HepG2 (cell line): Measurements from ENCODE around the gene KITLG. TPM values are rescaled to one million over a fixed set of nuclear protein-coding genes. Genes with fewer than 3 reads are reported as not detected.

ENCODE experiments used
- ATAC-seq: fragments of 200-7000 bp; cut with Tn5 transposase; 3 replicates; pipeline ENCODE4 v1.9.1; 2020; ENCODE audit warnings: mild to moderate bottlenecking, moderate library complexity
- BruUV-seq: library from RNA; stranded (reverse); fragments of 400-500 nt; replicated peaks from 2 replicates; lab custom pipeline; 2021; lab: Mats Ljungman, UMichigan
- CTCF ChIA-PET: fragments of 300-600 bp; formaldehyde crosslinking; extraction: SDS; loops from one replicate; lab custom pipeline; 2021; ENCODE audit warnings: low total read pairs, inconsistent platforms, low intra/inter-chr PET ratio; lab: Yijun Ruan, JAX
- POLR2A ChIA-PET: fragments of 350-600 bp; sonication (Branson Sonifier 250); formaldehyde crosslinking; loops from one replicate; lab custom pipeline; 2020; ENCODE audit warnings: antibody characterized with exemption, inconsistent platforms; lab: Yijun Ruan, JAX
- DNase-seq: peaks from one replicate; pipeline ENCODE4 v3.0.0-alpha.2; 2015; ENCODE audit warnings: low spot score
- FAIRE-seq: peaks from 3 replicates; lab custom pipeline; 2011; peaks lifted over from hg19 to GRCh38; lab: Jason Lieb, UNC
- H2AFZ ChIP-seq: one replicate; pipeline ENCODE4 v1.6.1; 2011; ENCODE audit warnings: low read length, inconsistent platforms
- H3K27ac ChIP-seq: fragments of 300-600 bp; 3 replicates; pipeline ENCODE4 v1.8.0; 2011; ENCODE audit warnings: mixed run types, mild to moderate bottlenecking, mixed read lengths, low read length, inconsistent platforms; ENCODE audit not compliant: insufficient read depth; ENCODE audit errors: extremely low read length
- H3K27me3 ChIP-seq, 2 experiments: fragments of 200-600 bp in 1 of 2; 2 replicates in 1 of 2; 3 replicates in 1 of 2; pipeline versions ENCODE4 v1.6.0 to v1.8.0; 2011; ENCODE audit warnings: low read length in 2 of 2, mild to moderate bottlenecking in 2 of 2, moderate library complexity in 2 of 2, inconsistent platforms in 1 of 2; ENCODE audit not compliant: insufficient read depth in 2 of 2, control insufficient read depth in 1 of 2
- H3K36me3 ChIP-seq, 2 experiments: fragments of 200-600 bp in 1 of 2; replicated peaks in 1 of 2; 2 replicates in 1 of 2; 3 replicates in 1 of 2; pipeline versions ENCODE4 v1.5.1 to v1.8.0; 2011; ENCODE audit warnings: low read length in 2 of 2, inconsistent platforms in 1 of 2; ENCODE audit not compliant: insufficient read depth in 2 of 2, control insufficient read depth in 1 of 2
- H3K4me1 ChIP-seq: 2 replicates; pipeline ENCODE4 v1.5.1; 2012; ENCODE audit warnings: low read length, inconsistent platforms; ENCODE audit not compliant: insufficient read depth
- H3K4me2 ChIP-seq: 2 replicates; pipeline ENCODE4 v1.6.0; 2011; ENCODE audit warnings: low read depth, low read length, inconsistent platforms
- H3K4me3 ChIP-seq, 3 experiments: fragments of 200-600 bp in 1 of 3; sonication (generic), shearing (Covaris generic) in 1 of 3; replicated peaks in 1 of 3; 2 replicates each; pipeline ENCODE4 v1.5.1; 2011 to 2016; ENCODE audit warnings: low read length in 3 of 3, inconsistent platforms in 2 of 3, low read depth in 2 of 3, mild to moderate bottlenecking in 2 of 3, control low read depth in 1 of 3, mixed read lengths in 1 of 3; ENCODE audit not compliant: insufficient read depth in 1 of 3
- H3K79me2 ChIP-seq: one replicate; pipeline ENCODE4 v1.6.1; 2011; ENCODE audit warnings: low read length, inconsistent platforms; ENCODE audit not compliant: insufficient read depth
- H3K9ac ChIP-seq: 2 replicates; pipeline ENCODE4 v1.6.0; 2011; ENCODE audit warnings: mild to moderate bottlenecking, low read depth, low read length, inconsistent platforms; ENCODE audit not compliant: insufficient read depth
- H3K9me3 ChIP-seq: 2 replicates; pipeline ENCODE4 v1.5.1; 2012; ENCODE audit warnings: mild to moderate bottlenecking, low read length
- H4K20me1 ChIP-seq: 2 replicates; pipeline ENCODE4 v1.6.0; 2011; ENCODE audit warnings: inconsistent platforms, mild to moderate bottlenecking, low read length, moderate library complexity; ENCODE audit not compliant: insufficient read depth
- FOXC1 ChIP-seq: sonication (generic); formaldehyde crosslinking; IDR thresholded peaks from 2 replicates; pipeline ENCODE4 v1.8.0; 2022; ENCODE audit warnings: mild to moderate bottlenecking, missing genetic modification reagents, borderline replicate concordance
- ISL2 ChIP-seq: sonication (generic); formaldehyde crosslinking; IDR thresholded peaks from 2 replicates; pipeline ENCODE4 v1.5.0; 2020; ENCODE audit warnings: missing genetic modification reagents
- LRRFIP1 ChIP-seq: sonication (generic); formaldehyde crosslinking; conservative IDR thresholded peaks from 2 replicates; pipeline ENCODE4 v1.4.0; 2020; ENCODE audit warnings: missing genetic modification reagents
- MTF2 ChIP-seq: sonication (generic); formaldehyde crosslinking; IDR thresholded peaks from 2 replicates; pipeline ENCODE4 v1.5.0; 2020; ENCODE audit warnings: missing genetic modification reagents, borderline replicate concordance
- NFE2L2 ChIP-seq: fragments of 150-350 bp; IDR thresholded peaks from 2 replicates; pipeline ENCODE4 v1.6.1; 2014; ENCODE audit warnings: low read length
- SMAD3 ChIP-seq: sonication (generic); formaldehyde crosslinking; IDR thresholded peaks from 2 replicates; pipeline ENCODE4 v1.4.0; 2020; ENCODE audit warnings: missing genetic modification reagents
- ZFX ChIP-seq: sonication (generic); formaldehyde crosslinking; IDR thresholded peaks from 2 replicates; pipeline ENCODE4 v1.4.0; 2020; ENCODE audit warnings: mild to moderate bottlenecking, low read depth, missing genetic modification reagents, moderate library complexity
- ZNF143 ChIP-seq: sonication (generic); formaldehyde crosslinking; IDR thresholded peaks from 2 replicates; pipeline ENCODE4 v1.4.0; 2020; ENCODE audit warnings: missing genetic modification reagents
- ZNF296 ChIP-seq: sonication (generic); formaldehyde crosslinking; conservative IDR thresholded peaks from 2 replicates; pipeline ENCODE4 v1.5.0; 2020; ENCODE audit warnings: mild to moderate bottlenecking, missing genetic modification reagents
- ZNF589 ChIP-seq: sonication (generic); formaldehyde crosslinking; conservative IDR thresholded peaks from 2 replicates; pipeline ENCODE4 v1.8.0; 2022; ENCODE audit warnings: mild to moderate bottlenecking, moderate library complexity, missing genetic modification reagents
- ZNF703 ChIP-seq: sonication (generic); formaldehyde crosslinking; IDR thresholded peaks from 2 replicates; pipeline ENCODE4 v1.5.1; 2020; ENCODE audit warnings: missing genetic modification reagents, mild to moderate bottlenecking, moderate library complexity, borderline replicate concordance
- ZNF788 ChIP-seq: sonication (generic); formaldehyde crosslinking; IDR thresholded peaks from 2 replicates; pipeline ENCODE4 v1.5.0; 2020; ENCODE audit warnings: mild to moderate bottlenecking, missing genetic modification reagents, borderline replicate concordance
- ZSCAN21 ChIP-seq: sonication (generic); formaldehyde crosslinking; IDR thresholded peaks from 2 replicates; pipeline ENCODE4 v1.8.0; 2022; ENCODE audit warnings: mild to moderate bottlenecking, missing genetic modification reagents, moderate library complexity, borderline replicate concordance
- WGBS: methylation state at CpG from one replicate; pipeline ENCODE4 v1.1.6; 2017; ENCODE audit warnings: low lambda C conversion rate; 5-methylcytosine and 5-hydroxymethylcytosine counted together
- in situ Hi-C: cut with HindIII; loops from 2 replicates; pipeline ENCODE4 v1.10.0; 2017; ENCODE audit warnings: low pct_unique_long_range_greater_than_20kb; ENCODE audit not compliant: extremely low pct_ligation_motif_present
- intact Hi-C: fragments of 100-400 bp; cut with micrococcal nuclease; formaldehyde crosslinking; loops from one replicate; pipeline ENCODE4 v1.10.0; 2022; ENCODE audit not compliant: unreplicated experiment
- polyA plus RNA-seq, 8 experiments: library from polyadenylated mRNA; depleted of rRNA in 3 of 8; stranded (reverse) in 7 of 8; unstranded in 1 of 8; fragments of >200 nt; fragmentation: Illumina TruSeq in 4 of 8; extraction: Trizol in 4 of 8; gene quantifications; 2 replicates each; pipeline versions ENCODE4 v1.2.1 to v1.2.3, GENCODE V29; 2011 to 2016; ENCODE audit warnings: low read depth in 4 of 8, missing spikeins in 1 of 8, mixed read lengths in 1 of 8; ENCODE audit not compliant: insufficient read depth in 1 of 8
- total RNA-seq, 5 experiments: library from RNA; depleted of rRNA; stranded (reverse); fragments of >200 nt; fragmentation: Illumina TruSeq; extraction: Trizol; gene quantifications; 2 replicates each; pipeline ENCODE4 v1.2.3, GENCODE V29; 2016; ENCODE audit warnings: low read depth in 1 of 5
- TF ChIP-seq, protein P1 (sequence below): IDR thresholded peaks from 2 replicates; pipeline ENCODE4 v1.6.1; 2018; ENCODE audit warnings: missing genetic modification reagents, mild to moderate bottlenecking, missing compliant biosample characterization

The KITLG gene
- total and polyA plus RNA-seq, 2 of the 13 experiments (the other 11 are each of a cell fraction or from before 2014, with no cell fraction given) = 0.66 to 4.3 TPM

- Histone ChIP-seq H3K9me3 (peaks cover 5% of the 10 kb centered on the region; the same call in 1 of the 2 replicates), H3K4me2 (no peak overlapping the region), H3K27ac (no peak overlapping the region), H2AFZ (no peak overlapping the region), H3K36me3 (no peaks in the 10 kb centered on the region), H3K4me3 (no peak overlapping the region), H3K9ac (no peak overlapping the region), H3K4me1 (no peaks in the 10 kb centered on the region), H3K79me2 (no peaks in the 10 kb centered on the region), H3K27me3 (no peaks in the 10 kb centered on the region), H4K20me1 (no peaks in the 10 kb centered on the region)
- no peak for ATAC-seq
- BruUV-seq = no TSS peak
- FAIRE-seq = no peak
- CTCF ChIA-PET = no interaction called here
- no peak for DNase-seq
- no peak for TF ChIP-seq ISL2 (CRISPR knock-in tag)
- TF ChIP-seq MTF2 (CRISPR knock-in tag) = no peak
- TF ChIP-seq ZNF296 (CRISPR knock-in tag) = no peak
- TF ChIP-seq SMAD3 (CRISPR knock-in tag) = no peak
- TF ChIP-seq ZNF589 (CRISPR knock-in tag) = no peak
- 69% methylated on average over 9 of the region's 9 CpGs for WGBS
- in situ Hi-C loops (no loop called here), intact Hi-C loops (no loop called here)
- POLR2A ChIA-PET = no interaction called here
These were observed 50.5 kb downstream of the KITLG start for GRCh38 chr12:88529531-88530488.

DNA sequence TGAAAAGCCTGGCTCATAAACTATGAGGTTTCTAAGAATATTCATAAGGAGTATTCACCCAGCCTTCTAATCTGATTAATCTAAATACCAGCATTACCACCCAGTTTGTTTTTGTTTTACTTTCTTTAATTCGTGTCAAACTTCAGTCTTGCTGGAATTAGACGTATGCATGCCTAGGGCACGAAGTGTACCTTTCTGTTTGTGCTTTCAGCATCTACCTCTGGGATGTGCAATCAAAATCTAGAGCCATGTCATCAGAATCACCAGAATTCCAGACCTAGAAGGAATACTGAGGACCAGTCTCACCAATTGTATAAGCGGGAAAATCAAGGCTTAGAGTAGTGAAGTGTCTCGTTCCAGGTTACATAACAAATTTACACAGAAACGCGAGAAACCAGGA, 57.3 kb downstream of the KITLG start:
- Histone ChIP-seq H3K4me3 (no peak overlapping the region), H3K9ac (no peak overlapping the region), H3K27ac (no peak overlapping the region), H3K36me3 (no peaks in the 10 kb centered on the region), H3K9me3 (peaks cover 5% of the 10 kb centered on the region; the same call in 1 of the 2 replicates), H3K27me3 (no peaks in the 10 kb centered on the region; a peak in 1 of 5 replicates), H3K4me1 (no peaks in the 10 kb centered on the region), H3K4me2 (no peak overlapping the region), H2AFZ (no peak overlapping the region), H4K20me1 (no peaks in the 10 kb centered on the region), H3K79me2 (no peaks in the 10 kb centered on the region)
- WGBS = 88% methylated on average over 7 of the region's 7 CpGs
- no TSS peak for BruUV-seq
- intact Hi-C loops (loop anchor here (1.0 kb wide), 1 partner anchor 32 kb away; no protein-coding TSS in a partner anchor), in situ Hi-C loops (no loop called here)
- no peak for FAIRE-seq
- POLR2A ChIA-PET = no interaction called here
- ATAC-seq = no peak
- DNase-seq = no peak
- CTCF ChIA-PET = no interaction called here
- TF ChIP-seq ZSCAN21 (CRISPR knock-in tag) (no peak), LRRFIP1 (CRISPR knock-in tag) (no peak), ZNF788 (no peak), ZFX (CRISPR knock-in tag) (no peak), ZNF703 (no peak), FOXC1 (no peak), ZNF143 (CRISPR knock-in tag) (no peak), NFE2L2 (no peak)
- TF ChIP-seq, protein P1, sequence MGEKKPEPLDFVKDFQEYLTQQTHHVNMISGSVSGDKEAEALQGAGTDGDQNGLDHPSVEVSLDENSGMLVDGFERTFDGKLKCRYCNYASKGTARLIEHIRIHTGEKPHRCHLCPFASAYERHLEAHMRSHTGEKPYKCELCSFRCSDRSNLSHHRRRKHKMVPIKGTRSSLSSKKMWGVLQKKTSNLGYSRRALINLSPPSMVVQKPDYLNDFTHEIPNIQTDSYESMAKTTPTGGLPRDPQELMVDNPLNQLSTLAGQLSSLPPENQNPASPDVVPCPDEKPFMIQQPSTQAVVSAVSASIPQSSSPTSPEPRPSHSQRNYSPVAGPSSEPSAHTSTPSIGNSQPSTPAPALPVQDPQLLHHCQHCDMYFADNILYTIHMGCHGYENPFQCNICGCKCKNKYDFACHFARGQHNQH (CRISPR knock-in tag) = no peak
